ENCODE measurements around the gene LCN1. TPM values are rescaled to one million over a fixed set of nuclear protein-coding genes. Genes with fewer than 3 reads are reported as not detected.

LCN1 gene
- total RNA-seq, 4 donors from 2014 or later: not detected

- in situ Hi-C loops (cut with MboI; ENCODE audit: low sequenced_read_pairs in 4 of 4): no loop called here
- no peak for TF ChIP-seq CTCF (IDR thresholded peaks at IDR 0.05 in 4 of 5, conservative IDR thresholded peaks at IDR 0.05 in 1 of 5)
- no peak for TF ChIP-seq POLR2A (IDR thresholded peaks at IDR 0.05)
- intact Hi-C loops (cut with DNase I; ENCODE audit: low total_unique reads): no loop called here
- DNase-seq (no peak), ATAC-seq (no peak)
- H3K27ac ChIP-seq: no peak overlapping the region
- no peak overlapping the region for H3K4me3 ChIP-seq
- H3K9me3 ChIP-seq: no peaks in the 10 kb centered on the region
- H3K36me3 ChIP-seq: no peaks in the 10 kb centered on the region
- H3K4me1 ChIP-seq: no peaks in the 10 kb centered on the region
- H3K27me3 ChIP-seq: no peaks in the 10 kb centered on the region
These were observed 31.5 kb downstream of the LCN1 start for GRCh38 chr9:135552698-135553171.

GRCh38 chr9:135554718-135555117, 33.5 kb downstream of the LCN1 start:
- no peaks in the 10 kb centered on the region for H3K36me3 ChIP-seq
- no peaks in the 10 kb centered on the region for H3K27me3 ChIP-seq
- in situ Hi-C loops (cut with MboI; ENCODE audit: low sequenced_read_pairs in 4 of 4) (no loop called here), intact Hi-C loops (cut with DNase I; ENCODE audit: low total_unique reads) (no loop called here)
- H3K4me3 ChIP-seq: no peak overlapping the region
- H3K4me1 ChIP-seq: no peaks in the 10 kb centered on the region
- H3K9me3 ChIP-seq: no peaks in the 10 kb centered on the region
- TF ChIP-seq POLR2A (IDR thresholded peaks at IDR 0.05) (no peak), CTCF (IDR thresholded peaks at IDR 0.05 in 4 of 5, conservative IDR thresholded peaks at IDR 0.05 in 1 of 5) (no peak)
- no peak overlapping the region for H3K27ac ChIP-seq
- DNase-seq (no peak), ATAC-seq (no peak)

GRCh38 chr9:135555203-135555602, 34.0 kb downstream of the LCN1 start:
- no peak for TF ChIP-seq CTCF (IDR thresholded peaks at IDR 0.05 in 4 of 5, conservative IDR thresholded peaks at IDR 0.05 in 1 of 5)
- TF ChIP-seq POLR2A (IDR thresholded peaks at IDR 0.05): no peak
- no peaks in the 10 kb centered on the region for H3K27me3 ChIP-seq
- H3K4me1 ChIP-seq: no peaks in the 10 kb centered on the region
- DNase-seq (no peak), ATAC-seq (no peak)
- H3K4me3 ChIP-seq: no peak overlapping the region
- H3K36me3 ChIP-seq: no peaks in the 10 kb centered on the region
- in situ Hi-C loops (cut with MboI; ENCODE audit: low sequenced_read_pairs in 4 of 4) (no loop called here), intact Hi-C loops (cut with DNase I; ENCODE audit: low total_unique reads) (no loop called here)
- H3K27ac ChIP-seq: no peak overlapping the region
- H3K9me3 ChIP-seq: no peaks in the 10 kb centered on the region

GRCh38 chr9:135555910-135556309, 34.7 kb downstream of the LCN1 start:
- Histone ChIP-seq H3K4me3 (no peak overlapping the region), H3K36me3 (no peaks in the 10 kb centered on the region), H3K27ac (no peak overlapping the region), H3K4me1 (no peaks in the 10 kb centered on the region), H3K27me3 (no peaks in the 10 kb centered on the region), H3K9me3 (no peaks in the 10 kb centered on the region)
- TF ChIP-seq CTCF (IDR thresholded peaks at IDR 0.05 in 4 of 5, conservative IDR thresholded peaks at IDR 0.05 in 1 of 5): no peak
- no peak for TF ChIP-seq POLR2A (IDR thresholded peaks at IDR 0.05)
- intact Hi-C loops (cut with DNase I; ENCODE audit: low total_unique reads) (no loop called here), in situ Hi-C loops (cut with MboI; ENCODE audit: low sequenced_read_pairs in 4 of 4) (no loop called here)
- no peak for ATAC-seq
- DNase-seq: no peak

- Histone ChIP-seq H3K27ac (no peak overlapping the region), H3K4me3 (no peak overlapping the region), H3K36me3 (no peaks in the 10 kb centered on the region), H3K4me1 (no peaks in the 10 kb centered on the region), H3K27me3 (peaks cover 0 to 3% (median 0%) of the 10 kb centered on the region in 3 donors), H3K9me3 (no peaks in the 10 kb centered on the region)
- intact Hi-C loops (cut with DNase I; ENCODE audit: low total_unique reads): no loop called here
- no peak for TF ChIP-seq POLR2A (IDR thresholded peaks at IDR 0.05)
- no peak for TF ChIP-seq CTCF (IDR thresholded peaks at IDR 0.05 in 4 of 5, conservative IDR thresholded peaks at IDR 0.05 in 1 of 5)
- no peak for ATAC-seq
- DNase-seq: no peak
- in situ Hi-C loops (cut with MboI; ENCODE audit: low sequenced_read_pairs in 4 of 4): no loop called here
These were observed 38.4 kb downstream of the LCN1 start for GRCh38 chr9:135559606-135560005.
